B cell (primary cell): ENCODE data around the gene SRD5A3.

ENCODE experiments used
- CTCF ChIP-seq: fragments of 200-600 bp; IDR thresholded peaks from one replicate; pipeline ENCODE4 v1.8.0; 2022; ENCODE audit warnings: antibody characterized with exemption, mild to moderate bottlenecking
- EZH2 ChIP-seq: IDR thresholded peaks from 2 replicates; pipeline ENCODE4 v1.6.1; 2012; ENCODE audit warnings: borderline replicate concordance, low read depth, mild to moderate bottlenecking, moderate library complexity, low read length; ENCODE audit not compliant: insufficient read depth, poor library complexity, severe bottlenecking

GRCh38 chr4:55393461-55394320, 47.6 kb downstream of the SRD5A3 start:
- TF ChIP-seq CTCF, result no peak
- no peak for TF ChIP-seq EZH2
